Esophagus (tissue), 2 donors: ENCODE results near the gene TTC24. TPM values are rescaled to one million over a fixed set of nuclear protein-coding genes. Genes with fewer than 3 reads are reported as not detected.

ENCODE experiments used
- H3K27ac ChIP-seq, 2 donors: one replicate each; pipeline ENCODE4 v1.5.1; 2013; ENCODE audit warnings: low read depth in 2 of 2, mild to moderate bottlenecking in 2 of 2, inconsistent platforms in 1 of 2, low read length in 1 of 2, moderate library complexity in 1 of 2
- H3K27me3 ChIP-seq, 2 donors: one replicate each; pipeline ENCODE4 v1.6.1; 2013; ENCODE audit warnings: low read length in 2 of 2, control low read depth in 1 of 2, mild to moderate bottlenecking in 1 of 2; ENCODE audit not compliant: insufficient read depth in 2 of 2, control insufficient read depth in 1 of 2
- H3K36me3 ChIP-seq, 2 donors: one replicate each; pipeline ENCODE4 v1.6.1; 2013; ENCODE audit warnings: low read length in 1 of 2; ENCODE audit not compliant: control insufficient read depth in 2 of 2, insufficient read depth in 2 of 2
- H3K4me1 ChIP-seq, 2 donors: one replicate each; pipeline ENCODE4 v1.6.1; 2013; ENCODE audit warnings: low read length in 1 of 2; ENCODE audit not compliant: control insufficient read depth in 2 of 2, insufficient read depth in 2 of 2
- H3K4me3 ChIP-seq, 2 donors: one replicate each; pipeline ENCODE4 v1.5.1; 2013; ENCODE audit warnings: low read length in 2 of 2, mild to moderate bottlenecking in 2 of 2, low read depth in 1 of 2, moderate library complexity in 1 of 2
- H3K9me3 ChIP-seq, 2 donors: one replicate each; pipeline ENCODE4 v1.6.1; 2013; ENCODE audit warnings: mild to moderate bottlenecking in 2 of 2, low read depth in 1 of 2, low read length in 1 of 2, moderate library complexity in 1 of 2; ENCODE audit not compliant: control insufficient read depth in 2 of 2, insufficient read depth in 1 of 2
- WGBS, 2 donors: extraction: QIAGEN DNeasy Blood & Tissue Kit; methylation state at CpG; one replicate each; pipeline ENCODE4 v1.1.7; 2013; 5-methylcytosine and 5-hydroxymethylcytosine counted together
- polyA plus RNA-seq, 2 donors: library from polyadenylated mRNA; stranded (reverse); fragments of 200-250 nt; gene quantifications; one replicate each; pipeline ENCODE4 v1.2.3, GENCODE V29; 2013
- donor health status: healthy with polysubstance abuse.
- donor health status: Bipolar disorder and iron deficiency.

TTC24 gene
- polyA plus RNA-seq, 2 donors = 0.08 TPM; not detected in 1

DNA sequence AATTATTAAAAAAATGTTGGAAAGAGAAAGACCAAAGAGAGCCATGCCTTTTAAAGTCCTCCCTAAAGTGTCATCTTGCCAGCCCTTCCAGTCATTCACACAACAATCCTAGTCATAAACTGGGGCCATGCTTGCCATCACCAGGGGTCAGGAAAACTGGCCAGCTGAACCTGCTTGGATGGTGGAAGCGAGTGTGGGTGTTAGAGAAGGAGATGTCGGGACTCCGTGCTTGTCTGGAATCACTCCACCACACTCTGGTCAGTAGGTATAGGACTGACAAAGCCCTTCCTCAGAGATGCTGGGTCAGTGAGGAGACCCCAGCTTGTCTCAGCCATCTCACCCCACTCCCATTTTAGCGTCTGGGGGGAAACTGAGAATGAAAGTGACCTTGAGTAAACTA, 36.4 kb downstream of the TTC24 start:
- H3K9me3 ChIP-seq = no peaks in the 10 kb centered on the region
- 34 to 54% methylated on average over 4 of the region's 4 CpGs for WGBS, 2 donors
- peaks cover 0 to 4% of the 10 kb centered on the region in 2 donors for H3K27me3 ChIP-seq
- no peaks in the 10 kb centered on the region for H3K4me1 ChIP-seq
- no peak overlapping the region for H3K4me3 ChIP-seq
- H3K27ac ChIP-seq = peak overlapping the region; percentile 15 to 61
- H3K36me3 ChIP-seq = no peaks in the 10 kb centered on the region

DNA sequence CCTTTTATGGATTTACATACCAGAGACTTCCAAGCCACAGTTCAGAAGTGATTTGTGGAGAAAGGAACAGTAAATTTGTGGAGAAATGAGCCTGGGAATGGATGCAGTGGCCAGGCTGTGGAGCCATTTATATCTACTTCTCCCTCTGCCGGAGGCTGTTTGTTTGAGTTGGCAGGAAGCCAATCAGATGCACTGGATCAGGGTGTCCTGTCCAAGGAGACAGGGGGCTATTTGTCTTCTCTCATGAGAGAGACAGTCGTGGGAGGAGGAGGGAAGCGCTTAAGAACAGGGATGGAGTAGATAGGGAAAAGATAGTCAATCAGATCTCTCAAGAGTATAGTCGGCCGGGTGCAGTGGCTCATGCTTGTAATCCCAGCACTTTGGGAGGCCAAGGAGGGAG, 36.9 kb downstream of the TTC24 start:
- no peak overlapping the region for H3K27ac ChIP-seq

DNA sequence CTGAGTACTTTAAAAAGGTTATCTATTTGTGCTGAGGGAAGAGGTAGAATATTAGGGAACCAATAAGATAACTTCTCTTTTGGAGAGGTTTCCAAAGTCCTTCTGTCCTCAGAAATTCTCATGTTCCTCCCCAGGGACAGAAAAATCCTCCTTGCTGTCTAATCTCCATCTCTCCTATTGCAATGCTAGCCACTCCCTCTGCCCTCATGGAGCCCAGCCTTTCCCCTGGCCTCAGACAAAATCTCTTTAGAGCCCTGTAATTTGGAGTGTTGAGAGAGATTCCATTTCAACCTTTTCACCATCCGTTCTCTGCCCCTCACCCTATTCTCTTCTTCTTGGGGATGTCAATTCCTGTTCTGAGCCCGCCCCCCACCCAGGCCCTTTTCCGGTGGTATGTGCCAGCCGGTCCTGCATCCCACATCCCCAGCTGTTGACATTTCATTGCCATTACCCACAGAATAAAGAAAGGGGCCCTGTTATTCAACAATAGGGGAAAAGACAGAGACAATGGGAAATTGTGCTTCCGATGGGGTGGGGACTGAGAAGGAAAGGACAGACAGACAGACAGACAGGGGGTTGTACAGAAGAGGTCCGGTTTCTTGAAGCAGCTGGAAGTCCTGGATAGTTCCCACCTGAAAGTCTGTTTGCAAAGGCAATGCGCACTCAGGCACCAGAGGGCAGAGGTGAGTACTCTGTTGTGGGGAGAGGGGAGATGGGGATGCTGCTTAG, 39.5 kb downstream of the TTC24 start, which contains the start of gene HAPLN2:
HAPLN2 (plus strand) TSS at position 563 of the 729 bp plus-strand sequence. CDS start 4,076 bp downstream, outside the sequence.
- H3K4me1 ChIP-seq = peaks cover 0 to 3% of the 10 kb centered on the region in 2 donors
- 12 to 18% methylated on average over 7 of the region's 7 CpGs for WGBS, 2 donors
- no peak within 1 kb of the TSS for H3K27ac ChIP-seq
- no peaks in the 10 kb centered on the region for H3K9me3 ChIP-seq
- peaks cover 0 to 6% of the 10 kb centered on the region in 2 donors for H3K27me3 ChIP-seq
- H3K4me3 ChIP-seq = no peak within 1 kb of the TSS
- H3K36me3 ChIP-seq = no peaks in the 10 kb centered on the region

More for the DNA sequence above, 36.9 kb downstream of the TTC24 start:
- 11 to 16% methylated on average over 5 of the region's 5 CpGs for WGBS, 2 donors
- Histone ChIP-seq H3K27me3 (peaks cover 0 to 4% of the 10 kb centered on the region in 2 donors), H3K9me3 (no peaks in the 10 kb centered on the region), H3K4me1 (no peaks in the 10 kb centered on the region), H3K36me3 (no peaks in the 10 kb centered on the region), H3K4me3 (no peak overlapping the region)

DNA sequence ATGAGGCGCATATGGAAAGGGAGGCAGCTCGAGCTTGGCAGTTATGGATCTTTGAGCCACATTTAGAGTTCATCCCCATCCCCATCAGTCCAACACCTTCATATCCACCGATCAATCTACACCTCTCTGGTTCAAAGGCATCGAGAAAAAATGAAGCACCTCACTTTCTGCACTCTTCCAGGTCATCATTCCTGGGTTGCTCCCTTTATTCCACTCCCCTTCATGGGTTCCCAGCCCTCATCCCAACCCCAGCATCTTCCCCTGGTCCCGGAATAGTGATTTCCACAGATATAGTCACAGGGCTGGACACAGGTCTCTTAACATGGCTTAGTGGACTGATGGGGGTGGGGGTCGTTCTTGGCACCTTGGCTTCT, 40.0 kb downstream of the TTC24 start:
- Histone ChIP-seq H3K27me3 (peaks cover 0 to 8% of the 10 kb centered on the region in 2 donors), H3K27ac (no peak overlapping the region), H3K4me1 (peaks cover 4 to 9% of the 10 kb centered on the region in 2 donors), H3K36me3 (no peaks in the 10 kb centered on the region), H3K4me3 (no peak overlapping the region), H3K9me3 (no peaks in the 10 kb centered on the region)
- 20 to 26% methylated on average over 6 of the region's 6 CpGs for WGBS, 2 donors

DNA sequence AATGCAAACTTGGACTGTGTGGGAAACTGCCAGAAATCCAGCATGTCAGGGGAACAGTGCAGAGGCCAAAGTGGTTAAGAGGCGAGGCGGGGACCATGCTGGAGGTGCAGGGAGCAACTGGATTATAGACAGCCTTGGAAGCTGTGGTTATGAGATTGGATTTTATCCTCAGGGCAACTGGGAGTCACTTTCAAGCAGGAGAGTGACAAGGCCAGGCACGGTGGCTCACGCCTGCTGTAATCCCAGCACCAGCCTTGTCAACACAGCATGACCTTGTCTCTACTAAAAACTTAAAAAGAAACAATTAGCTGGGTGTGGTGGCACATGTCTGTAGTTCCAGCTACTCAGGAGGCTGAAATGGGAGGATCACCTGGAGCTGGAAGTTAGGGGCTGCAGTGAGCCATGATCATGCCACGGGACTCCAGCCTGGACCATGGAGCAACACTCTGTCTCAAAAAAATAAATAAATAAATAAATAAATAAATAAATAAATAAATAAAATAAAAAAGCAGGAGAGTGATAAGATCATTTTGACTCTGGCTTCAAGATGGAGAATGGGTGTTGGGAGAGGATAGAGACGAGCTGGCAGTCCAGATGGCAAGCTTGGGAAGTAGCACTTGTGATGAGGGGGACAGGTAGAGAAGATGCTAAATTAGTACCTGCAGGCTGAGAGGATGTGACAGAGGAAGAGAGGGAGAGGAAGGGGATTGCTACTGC, 43.2 kb downstream of the TTC24 start:
- no peak overlapping the region for H3K27ac ChIP-seq
- peaks cover 0 to 21% of the 10 kb centered on the region in 2 donors for H3K27me3 ChIP-seq
- no peaks in the 10 kb centered on the region for H3K9me3 ChIP-seq
- H3K4me1 ChIP-seq = peaks cover 13 to 18% of the 10 kb centered on the region in 2 donors
- WGBS, 2 donors = 59 to 70% methylated on average over 6 of the region's 6 CpGs
- H3K4me3 ChIP-seq = no peak overlapping the region
- H3K36me3 ChIP-seq = no peaks in the 10 kb centered on the region

DNA sequence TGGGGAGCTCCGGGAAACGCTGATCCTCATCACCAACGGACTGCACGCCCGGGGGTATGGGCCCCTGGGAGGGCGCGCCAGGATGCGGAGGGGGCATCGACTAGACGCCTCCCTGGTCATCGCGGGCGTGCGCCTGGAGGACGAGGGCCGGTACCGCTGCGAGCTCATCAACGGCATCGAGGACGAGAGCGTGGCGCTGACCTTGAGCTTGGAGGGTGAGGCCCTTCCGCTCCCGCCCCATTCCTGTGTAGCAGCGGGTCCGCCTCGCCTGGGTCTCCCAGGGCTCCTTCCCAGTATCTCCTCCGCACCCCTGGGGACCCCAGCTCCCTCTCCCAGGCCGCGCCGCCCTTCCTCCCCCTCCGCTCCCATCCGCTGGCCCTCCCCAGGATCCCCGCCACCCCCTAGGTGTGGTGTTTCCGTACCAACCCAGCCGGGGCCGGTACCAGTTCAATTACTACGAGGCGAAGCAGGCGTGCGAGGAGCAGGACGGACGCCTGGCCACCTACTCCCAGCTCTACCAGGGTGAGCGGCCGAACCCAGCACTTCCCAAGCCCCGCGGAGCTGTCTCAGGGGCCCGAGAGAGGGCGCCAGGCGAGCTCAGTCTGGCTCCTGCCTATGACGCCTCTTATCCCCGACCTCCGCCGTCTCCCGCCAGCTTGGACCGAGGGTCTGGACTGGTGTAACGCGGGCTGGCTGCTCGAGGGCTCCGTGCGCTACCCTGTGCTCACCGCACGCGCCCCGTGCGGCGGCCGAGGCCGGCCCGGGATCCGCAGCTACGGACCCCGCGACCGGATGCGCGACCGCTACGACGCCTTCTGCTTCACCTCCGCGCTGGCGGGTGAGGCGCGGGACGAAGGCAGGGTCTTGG, 44.7 kb downstream of the TTC24 start:
- Histone ChIP-seq H3K4me3 (peak overlapping the region in 1 of 2 donors; percentile 24), H3K36me3 (no peaks in the 10 kb centered on the region), H3K4me1 (peaks cover 13 to 18% of the 10 kb centered on the region in 2 donors), H3K9me3 (no peaks in the 10 kb centered on the region), H3K27me3 (peaks cover 0 to 18% of the 10 kb centered on the region in 2 donors), H3K27ac (no peak overlapping the region)
- WGBS, 2 donors = 2% methylated on average over 84 to 87 of the region's 87 CpGs

DNA sequence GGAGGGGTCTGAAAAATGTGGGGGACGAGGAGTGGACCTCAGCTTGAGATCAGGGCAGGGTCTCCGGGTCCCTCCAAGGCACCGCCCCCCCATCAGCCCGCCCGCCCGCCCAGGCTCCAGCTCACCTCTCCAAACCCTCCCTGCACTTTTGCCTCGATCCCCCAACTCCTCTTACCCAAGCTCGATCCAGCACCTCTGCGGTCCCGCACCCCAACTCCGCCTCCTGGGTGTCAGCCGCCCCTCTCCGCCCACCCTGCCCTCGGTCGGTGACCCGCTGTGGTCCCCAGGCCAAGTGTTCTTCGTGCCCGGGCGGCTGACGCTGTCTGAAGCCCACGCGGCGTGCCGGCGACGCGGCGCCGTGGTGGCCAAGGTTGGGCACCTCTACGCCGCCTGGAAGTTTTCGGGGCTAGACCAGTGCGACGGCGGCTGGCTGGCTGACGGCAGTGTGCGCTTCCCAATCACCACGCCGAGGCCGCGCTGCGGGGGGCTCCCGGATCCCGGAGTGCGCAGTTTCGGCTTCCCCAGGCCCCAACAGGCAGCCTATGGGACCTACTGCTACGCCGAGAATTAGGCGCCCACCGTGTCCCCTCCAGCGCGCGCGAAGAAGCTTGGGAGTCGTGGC, 45.4 kb downstream of the TTC24 start:
- H3K4me1 ChIP-seq = peaks cover 13 to 18% of the 10 kb centered on the region in 2 donors
- peaks cover 0 to 16% of the 10 kb centered on the region in 2 donors for H3K27me3 ChIP-seq
- peak overlapping the region; percentile 21 to 24 for H3K4me3 ChIP-seq
- no peaks in the 10 kb centered on the region for H3K36me3 ChIP-seq
- WGBS, 2 donors = 2 to 3% methylated on average over 51 to 55 of the region's 55 CpGs
- H3K27ac ChIP-seq = no peak overlapping the region
- no peaks in the 10 kb centered on the region for H3K9me3 ChIP-seq

DNA sequence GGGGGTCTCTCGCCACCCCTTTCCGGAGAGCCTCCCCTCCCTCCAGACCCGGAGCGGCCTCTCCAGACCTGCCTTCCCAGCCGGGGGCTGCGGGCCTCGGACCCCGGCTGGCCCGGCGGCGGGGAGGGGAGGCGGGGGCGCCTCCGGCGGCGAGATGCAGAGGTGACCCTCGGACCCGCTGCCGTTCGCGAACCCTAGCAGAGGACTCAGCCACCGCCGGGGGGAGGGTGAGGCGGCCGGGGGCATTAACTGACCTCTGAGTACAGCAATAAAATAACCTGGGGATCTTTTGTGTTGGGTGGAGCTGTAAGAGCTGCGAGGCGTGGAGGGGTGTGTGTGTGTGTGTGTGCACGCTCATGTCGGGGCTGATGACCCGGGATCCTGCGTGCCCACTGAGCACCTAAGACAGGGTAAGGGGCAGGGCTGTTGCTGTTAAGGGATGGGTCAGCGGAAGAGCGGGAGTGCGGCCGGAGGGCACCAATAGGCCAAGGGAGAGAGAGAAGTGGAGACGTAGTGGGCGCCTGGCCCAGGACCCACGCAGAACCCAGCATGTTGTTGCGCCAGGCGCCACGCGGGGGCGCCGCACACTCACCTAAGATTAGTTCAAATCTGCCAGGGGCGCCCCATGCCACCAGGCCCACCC, 46.0 kb downstream of the TTC24 start:
- Histone ChIP-seq H3K27me3 (peaks cover 0 to 16% of the 10 kb centered on the region in 2 donors), H3K4me1 (peaks cover 13 to 18% of the 10 kb centered on the region in 2 donors), H3K9me3 (no peaks in the 10 kb centered on the region), H3K4me3 (peak overlapping the region; percentile 21 to 24), H3K27ac (no peak overlapping the region), H3K36me3 (no peaks in the 10 kb centered on the region)
- WGBS, 2 donors = 2% methylated on average over 39 to 45 of the region's 45 CpGs
